SK-N-SH (cell line): Measurements from ENCODE around the gene CEBPZ.

Experiments used
- ELF1 ChIP-seq: IDR thresholded peaks from 2 replicates; pipeline ENCODE4 v1.4.0; 2012
- EP300 ChIP-seq, 2 experiments: IDR thresholded peaks; 2 replicates each; pipeline versions ENCODE4 v1.4.0 to v1.6.1; 2012; ENCODE audit warnings: borderline replicate concordance in 1 of 2, low read depth in 1 of 2, low read length in 1 of 2
- NRF1 ChIP-seq: IDR thresholded peaks from 2 replicates; pipeline ENCODE4 v1.6.1; 2012; ENCODE audit warnings: low read depth, mild to moderate bottlenecking, low read length
- POLR2AphosphoS5 ChIP-seq: IDR thresholded peaks from 2 replicates; pipeline ENCODE4 v1.6.1; 2012; ENCODE audit warnings: low read depth, low read length
- RAD21 ChIP-seq: IDR thresholded peaks from 2 replicates; pipeline ENCODE4 v1.6.1; 2012; ENCODE audit warnings: mild to moderate bottlenecking, low read length
- REST ChIP-seq: IDR thresholded peaks from 2 replicates; pipeline ENCODE4 v1.6.1; 2012; ENCODE audit warnings: mild to moderate bottlenecking, low read depth, low read length, moderate library complexity
- SMC3 ChIP-seq: IDR thresholded peaks from 2 replicates; pipeline ENCODE4 v1.6.1; 2012; ENCODE audit warnings: low read depth, low read length, improper control_type of control experiment
- TAF1 ChIP-seq: IDR thresholded peaks from 2 replicates; pipeline ENCODE4 v1.6.1; 2012; ENCODE audit warnings: low read depth, mild to moderate bottlenecking, low read length, moderate library complexity, borderline replicate concordance
- TCF12 ChIP-seq: IDR thresholded peaks from 2 replicates; pipeline ENCODE4 v1.4.0; 2012
- USF1 ChIP-seq: IDR thresholded peaks from 2 replicates; pipeline ENCODE4 v1.4.0; 2012; ENCODE audit warnings: low read depth, borderline replicate concordance
- TF ChIP-seq, protein P1 (sequence below): fragments of 200-600 bp; sonication (generic); IDR thresholded peaks from 2 replicates; pipeline ENCODE4 v1.6.1; 2017; ENCODE audit warnings: antibody characterized with exemption, mild to moderate bottlenecking, moderate library complexity
- TF ChIP-seq, protein P2 (sequence below): fragments of 150-350 bp; IDR thresholded peaks from 2 replicates; pipeline ENCODE4 v1.6.1; 2016; ENCODE audit warnings: mild to moderate bottlenecking, low read depth, low read length

GRCh38 chr2:37203708-37204107 lies 27.7 kb downstream of the CEBPZ start:
- TF ChIP-seq RAD21, result no peak
- TF ChIP-seq, protein P1, sequence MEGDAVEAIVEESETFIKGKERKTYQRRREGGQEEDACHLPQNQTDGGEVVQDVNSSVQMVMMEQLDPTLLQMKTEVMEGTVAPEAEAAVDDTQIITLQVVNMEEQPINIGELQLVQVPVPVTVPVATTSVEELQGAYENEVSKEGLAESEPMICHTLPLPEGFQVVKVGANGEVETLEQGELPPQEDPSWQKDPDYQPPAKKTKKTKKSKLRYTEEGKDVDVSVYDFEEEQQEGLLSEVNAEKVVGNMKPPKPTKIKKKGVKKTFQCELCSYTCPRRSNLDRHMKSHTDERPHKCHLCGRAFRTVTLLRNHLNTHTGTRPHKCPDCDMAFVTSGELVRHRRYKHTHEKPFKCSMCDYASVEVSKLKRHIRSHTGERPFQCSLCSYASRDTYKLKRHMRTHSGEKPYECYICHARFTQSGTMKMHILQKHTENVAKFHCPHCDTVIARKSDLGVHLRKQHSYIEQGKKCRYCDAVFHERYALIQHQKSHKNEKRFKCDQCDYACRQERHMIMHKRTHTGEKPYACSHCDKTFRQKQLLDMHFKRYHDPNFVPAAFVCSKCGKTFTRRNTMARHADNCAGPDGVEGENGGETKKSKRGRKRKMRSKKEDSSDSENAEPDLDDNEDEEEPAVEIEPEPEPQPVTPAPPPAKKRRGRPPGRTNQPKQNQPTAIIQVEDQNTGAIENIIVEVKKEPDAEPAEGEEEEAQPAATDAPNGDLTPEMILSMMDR, result no peak
- no peak for TF ChIP-seq EP300 (IDR thresholded peaks at IDR 0.05; ENCODE audit: borderline replicate concordance in 1 of 2, low read depth in 1 of 2, low read length in 1 of 2)
- no peak for TF ChIP-seq ELF1
- no peak for TF ChIP-seq SMC3
- no peak for TF ChIP-seq TCF12
- no peak for TF ChIP-seq NRF1
- no peak for TF ChIP-seq USF1
- TF ChIP-seq POLR2AphosphoS5, result no peak
- TF ChIP-seq, protein P2, sequence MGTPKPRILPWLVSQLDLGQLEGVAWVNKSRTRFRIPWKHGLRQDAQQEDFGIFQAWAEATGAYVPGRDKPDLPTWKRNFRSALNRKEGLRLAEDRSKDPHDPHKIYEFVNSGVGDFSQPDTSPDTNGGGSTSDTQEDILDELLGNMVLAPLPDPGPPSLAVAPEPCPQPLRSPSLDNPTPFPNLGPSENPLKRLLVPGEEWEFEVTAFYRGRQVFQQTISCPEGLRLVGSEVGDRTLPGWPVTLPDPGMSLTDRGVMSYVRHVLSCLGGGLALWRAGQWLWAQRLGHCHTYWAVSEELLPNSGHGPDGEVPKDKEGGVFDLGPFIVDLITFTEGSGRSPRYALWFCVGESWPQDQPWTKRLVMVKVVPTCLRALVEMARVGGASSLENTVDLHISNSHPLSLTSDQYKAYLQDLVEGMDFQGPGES, result no peak
- TF ChIP-seq REST, result no peak
- no peak for TF ChIP-seq TAF1
